IMR-90 (cell line): ENCODE measurements around the gene MYO10. TPM values are rescaled to one million over a fixed set of nuclear protein-coding genes. Genes with fewer than 3 reads are reported as not detected.

ENCODE experiments used
- ATAC-seq: fragments of 200-7000 bp; cut with Tn5 transposase; 2 replicates; pipeline ENCODE4 v1.9.1; 2020; ENCODE audit warnings: low read depth, mild to moderate bottlenecking, moderate library complexity
- BruUV-seq: library from RNA; stranded (reverse); fragments of 400-500 nt; replicated peaks from 2 replicates; lab custom pipeline; 2021; lab: Mats Ljungman, UMichigan
- CTCF ChIA-PET: fragments of 300-600 bp; formaldehyde crosslinking; extraction: SDS; loops from one replicate; lab custom pipeline; 2021; ENCODE audit warnings: antibody characterized with exemption; lab: Yijun Ruan, JAX
- POLR2A ChIA-PET: fragments of 300-600 bp; sonication (Branson Sonifier 250); formaldehyde crosslinking; loops from one replicate; lab custom pipeline; 2022; ENCODE audit warnings: antibody characterized with exemption; ENCODE audit not compliant: unreplicated experiment; lab: Charles Lee
- DNase-seq: peaks from one replicate; pipeline ENCODE4 v3.0.0; 2013
- H2AFZ ChIP-seq: replicated peaks from 2 replicates; pipeline ENCODE3; 2013; ENCODE audit warnings: low read length, mild to moderate bottlenecking; ENCODE audit not compliant: poor library complexity
- H2AK5ac ChIP-seq: 2 replicates; pipeline ENCODE4 v1.6.1; 2013; ENCODE audit warnings: low read depth, low read length, inconsistent platforms
- H2AK9ac ChIP-seq: replicated peaks from 2 replicates; pipeline ENCODE3; 2013; ENCODE audit warnings: mild to moderate bottlenecking, low read depth, low read length, moderate library complexity; ENCODE audit not compliant: poor library complexity
- H2BK120ac ChIP-seq: 2 replicates; pipeline ENCODE4 v1.6.1; 2013; ENCODE audit warnings: low read depth, low read length, inconsistent platforms
- H2BK15ac ChIP-seq: 3 replicates; pipeline ENCODE4 v1.6.1; 2013; ENCODE audit warnings: low read depth, low read length, inconsistent platforms
- H2BK20ac ChIP-seq: 2 replicates; pipeline ENCODE4 v1.6.1; 2013; ENCODE audit warnings: low read depth, mild to moderate bottlenecking, inconsistent platforms, low read length, moderate library complexity
- H2BK5ac ChIP-seq: 2 replicates; pipeline ENCODE4 v1.6.1; 2013; ENCODE audit warnings: mild to moderate bottlenecking, low read depth, low read length, inconsistent platforms; ENCODE audit not compliant: poor library complexity, severe bottlenecking
- H3K14ac ChIP-seq: replicated peaks from 2 replicates; pipeline ENCODE4 v1.6.1; 2013; ENCODE audit warnings: low read depth, low read length, inconsistent platforms
- H3K18ac ChIP-seq: 2 replicates; pipeline ENCODE4 v1.6.1; 2013; ENCODE audit warnings: low read depth, low read length, control low read depth
- H3K23ac ChIP-seq: 2 replicates; pipeline ENCODE4 v1.6.1; 2013; ENCODE audit warnings: low read depth, low read length, inconsistent platforms
- H3K27ac ChIP-seq: 2 replicates; pipeline ENCODE4 v1.5.1; 2013; ENCODE audit warnings: mild to moderate bottlenecking, control low read depth, low read length; ENCODE audit not compliant: insufficient read depth
- H3K27me3 ChIP-seq: 2 replicates; pipeline ENCODE4 v1.6.1; 2013; ENCODE audit warnings: low read length; ENCODE audit not compliant: control insufficient read depth, insufficient read depth
- H3K36me3 ChIP-seq: 2 replicates; pipeline ENCODE4 v1.6.1; 2013; ENCODE audit warnings: low read length, mixed read lengths; ENCODE audit not compliant: control insufficient read depth, insufficient read depth
- H3K4ac ChIP-seq: 2 replicates; pipeline ENCODE4 v1.6.1; 2013; ENCODE audit warnings: low read depth, low read length, inconsistent platforms
- H3K4me1 ChIP-seq: 2 replicates; pipeline ENCODE4 v1.6.1; 2013; ENCODE audit warnings: low read length, mixed read lengths; ENCODE audit not compliant: control insufficient read depth, insufficient read depth
- H3K4me2 ChIP-seq: 2 replicates; pipeline ENCODE4 v1.6.1; 2013; ENCODE audit warnings: low read depth, mild to moderate bottlenecking, control low read depth, low read length, moderate library complexity
- H3K4me3 ChIP-seq: 2 replicates; pipeline ENCODE4 v1.5.1; 2013; ENCODE audit warnings: low read depth, mild to moderate bottlenecking, control low read depth, low read length, moderate library complexity; ENCODE audit not compliant: insufficient read depth
- H3K56ac ChIP-seq: 2 replicates; pipeline ENCODE4 v1.6.1; 2013; ENCODE audit warnings: low read length, inconsistent platforms; ENCODE audit not compliant: insufficient read depth; ENCODE audit errors: extremely low read depth
- H3K79me1 ChIP-seq, 2 experiments: 2 replicates each; pipeline ENCODE4 v1.6.1; 2013; ENCODE audit warnings: low read length in 2 of 2, inconsistent platforms in 1 of 2, low read depth in 1 of 2
- H3K9ac ChIP-seq: 2 replicates; pipeline ENCODE4 v1.6.1; 2013; ENCODE audit warnings: low read depth, low read length, control low read depth
- H3K9me1 ChIP-seq: 2 replicates; pipeline ENCODE4 v1.6.1; 2013; ENCODE audit warnings: low read length, inconsistent platforms; ENCODE audit not compliant: insufficient read depth
- H3K9me3 ChIP-seq: 2 replicates; pipeline ENCODE4 v1.6.1; 2013; ENCODE audit warnings: low read length; ENCODE audit not compliant: control insufficient read depth, insufficient read depth
- H4K20me1 ChIP-seq: 2 replicates; pipeline ENCODE4 v1.6.1; 2013; ENCODE audit warnings: low read length, inconsistent platforms; ENCODE audit not compliant: insufficient read depth
- H4K5ac ChIP-seq: 2 replicates; pipeline ENCODE4 v1.6.1; 2013; ENCODE audit warnings: mild to moderate bottlenecking, low read depth, low read length, control low read depth
- H4K8ac ChIP-seq, 2 experiments: 2 replicates each; pipeline ENCODE4 v1.6.1; 2013; ENCODE audit warnings: low read depth in 2 of 2, low read length in 2 of 2, control low read depth in 1 of 2, inconsistent platforms in 1 of 2
- H4K91ac ChIP-seq: 2 replicates; pipeline ENCODE4 v1.6.1; 2013; ENCODE audit warnings: low read depth, low read length, inconsistent platforms; ENCODE audit not compliant: insufficient read depth
- BHLHE40 ChIP-seq: fragments of 150-350 bp; IDR thresholded peaks from 2 replicates; pipeline ENCODE4 v1.6.1; 2016; ENCODE audit warnings: mild to moderate bottlenecking, low read depth, low read length
- CEBPB ChIP-seq: IDR thresholded peaks from 2 replicates; pipeline ENCODE4 v1.6.1; 2012; ENCODE audit warnings: low read depth, low read length, improper control_type of control experiment
- CHD1 ChIP-seq: IDR thresholded peaks from 2 replicates; pipeline ENCODE4 v1.6.1; 2012; ENCODE audit warnings: low read depth, low read length, improper control_type of control experiment
- FOS ChIP-seq: fragments of 150-350 bp; IDR thresholded peaks from 2 replicates; pipeline ENCODE4 v1.6.1; 2016; ENCODE audit warnings: low read depth, low read length
- MAFK ChIP-seq: IDR thresholded peaks from 2 replicates; pipeline ENCODE4 v1.6.1; 2012; ENCODE audit warnings: low read depth, low read length, improper control_type of control experiment
- MAZ ChIP-seq: IDR thresholded peaks from 2 replicates; pipeline ENCODE4 v1.6.1; 2012; ENCODE audit warnings: low read depth, mild to moderate bottlenecking, low read length, improper control_type of control experiment, moderate library complexity, borderline replicate concordance
- MXI1 ChIP-seq: IDR thresholded peaks from 2 replicates; pipeline ENCODE4 v1.6.1; 2012; ENCODE audit warnings: low read depth, mild to moderate bottlenecking, low read length, moderate library complexity, borderline replicate concordance
- NFE2L2 ChIP-seq: fragments of 150-350 bp; IDR thresholded peaks from 2 replicates; pipeline ENCODE4 v1.6.1; 2016; ENCODE audit warnings: low read depth, mild to moderate bottlenecking, low read length
- POLR2A ChIP-seq: IDR thresholded peaks from 2 replicates; pipeline ENCODE4 v1.6.1; 2012; ENCODE audit warnings: mild to moderate bottlenecking, low read depth, low read length
- RAD21 ChIP-seq: IDR thresholded peaks from 2 replicates; pipeline ENCODE4 v1.6.1; 2012; ENCODE audit warnings: low read length, improper control_type of control experiment
- RCOR1 ChIP-seq: IDR thresholded peaks from 2 replicates; pipeline ENCODE4 v1.6.1; 2012; ENCODE audit warnings: mild to moderate bottlenecking, low read length, improper control_type of control experiment; ENCODE audit not compliant: insufficient replicate concordance
- RFX5 ChIP-seq: IDR thresholded peaks from 2 replicates; pipeline ENCODE4 v1.8.0; 2012; ENCODE audit warnings: low read depth, mild to moderate bottlenecking, low read length, moderate library complexity
- SMC3 ChIP-seq: fragments of 150-350 bp; IDR thresholded peaks from 2 replicates; pipeline ENCODE4 v1.6.1; 2016; ENCODE audit warnings: low read depth, mild to moderate bottlenecking, antibody characterized with exemption, low read length, moderate library complexity
- WGBS, 2 experiments: methylation state at CpG; one replicate each; pipeline versions ENCODE4 v1.1.5 to v1.1.7; 2013; ENCODE audit warnings: missing lambda C conversion rate in 2 of 2; ENCODE audit not compliant: insufficient read length in 1 of 2; ENCODE audit errors: extremely low coverage in 2 of 2; 5-methylcytosine and 5-hydroxymethylcytosine counted together
- dilution Hi-C: fragments of 300-500 bp; cut with HindIII; formaldehyde crosslinking; loops from one replicate; pipeline ENCODE4 v1.14.3; 2018; ENCODE audit warnings: low sequenced_read_pairs; ENCODE audit not compliant: unreplicated experiment
- in situ Hi-C: fragments of 300-500 bp; cut with MboI; formaldehyde crosslinking; loops from 3 replicates; pipeline ENCODE4 v1.14.3; 2019; ENCODE audit warnings: low sequenced_read_pairs, inconsistent platforms, mixed read lengths
- intact Hi-C: fragments of 100-400 bp; cut with micrococcal nuclease; formaldehyde crosslinking; loops from 2 replicates; pipeline ENCODE4 v1.10.0; 2022
- polyA plus RNA-seq, 3 experiments: library from polyadenylated mRNA; depleted of rRNA; stranded (reverse); fragments of >200 nt; gene quantifications; 2 replicates each; pipeline ENCODE4 v1.2.3, GENCODE V29; 2012; ENCODE audit warnings: low replicate concordance in 1 of 3
- total RNA-seq: library from RNA; depleted of rRNA; stranded (reverse); fragments of >200 nt; gene quantifications from 2 replicates; pipeline ENCODE4 v1.2.3, GENCODE V29; 2012
- TF ChIP-seq, protein P1 (sequence below): fragments of 150-350 bp; IDR thresholded peaks from 2 replicates; pipeline ENCODE4 v1.6.1; 2016; ENCODE audit warnings: low read depth, mild to moderate bottlenecking, low read length, moderate library complexity, borderline replicate concordance
- TF ChIP-seq, protein P2 (sequence below): fragments of 150-350 bp; IDR thresholded peaks from 2 replicates; pipeline ENCODE4 v1.6.1; 2017; ENCODE audit warnings: mild to moderate bottlenecking, antibody characterized with exemption, low read length, low read depth
- TF ChIP-seq, protein P3 (sequence below): conservative IDR thresholded peaks from 2 replicates; pipeline ENCODE4 v1.5.1; 2012; ENCODE audit warnings: mild to moderate bottlenecking, low read depth, low read length, improper control_type of control experiment

Gene MYO10
- total and polyA plus RNA-seq, 2 of the 4 experiments (the other 2 are of a cell fraction) = 39.9 to 115 TPM

DNA sequence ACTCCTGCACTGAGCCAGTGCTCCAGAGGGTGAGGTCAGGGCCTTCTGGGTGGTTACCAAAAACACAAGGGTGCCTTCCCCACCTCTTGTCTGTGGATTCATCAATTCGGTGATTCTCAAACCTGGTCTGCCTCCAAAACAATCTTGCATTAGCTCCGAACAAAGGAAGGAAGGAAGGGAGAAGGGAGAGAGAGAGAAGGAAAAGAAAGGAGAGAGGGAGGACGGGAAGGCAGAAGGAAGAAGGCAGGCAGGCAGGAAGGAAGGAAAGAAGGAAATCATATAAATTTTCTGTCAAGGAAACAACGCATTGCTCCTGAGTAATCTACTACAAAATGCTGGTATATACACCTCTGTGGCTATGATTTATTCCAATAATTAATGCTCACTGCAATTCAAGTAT is 39.3 kb downstream of the MYO10 start:
- H2BK5ac ChIP-seq = no peak overlapping the region
- peak overlapping the region; percentile 55; the same call in 1 of the 2 replicates for H3K27ac ChIP-seq
- ATAC-seq (no peak), DNase-seq (no peak)
- intact Hi-C loops = no loop called here
- H3K9ac ChIP-seq = no peak overlapping the region
- in situ Hi-C loops = no loop called here
- no peak overlapping the region for H4K8ac ChIP-seq
- H3K36me3 ChIP-seq = no peaks in the 10 kb centered on the region
- H2BK15ac ChIP-seq = no peak overlapping the region
- peak overlapping the region; percentile 37; the same call in 1 of the 2 replicates for H4K5ac ChIP-seq
- H2AFZ ChIP-seq = no peak overlapping the region
- H3K23ac ChIP-seq = peak overlapping the region; percentile 2; the same call in 1 of the 2 replicates
- no peaks in the 10 kb centered on the region for H3K27me3 ChIP-seq
- no peak overlapping the region for H2BK20ac ChIP-seq
- peaks cover 39% of the 10 kb centered on the region for H3K4me1 ChIP-seq
- H3K14ac ChIP-seq = no peak overlapping the region
- no peak overlapping the region; the same call in 1 of the 2 replicates for H2BK120ac ChIP-seq
- no peak overlapping the region for H2AK9ac ChIP-seq
- peak overlapping the region; percentile 49 for H3K4ac ChIP-seq
- POLR2A ChIA-PET = no interaction called here
- H3K4me2 ChIP-seq = peak overlapping the region; percentile 31; the same call in 1 of the 2 replicates
- CTCF ChIA-PET = no interaction called here
- no TSS peak for BruUV-seq
- peaks cover 0 to 75% of the 10 kb centered on the region in 2 experiments; a peak in 2 of 4 replicates for H3K79me1 ChIP-seq
- 50% methylated on average over 1 of the region's 4 CpGs; no CpG with 5 or more reads in 1 of the 2 experiments for WGBS, 2 experiments
- TF ChIP-seq MAFK (no peak), MXI1 (no peak), NFE2L2 (no peak), POLR2A (no peak), CHD1 (no peak), BHLHE40 (no peak), FOS (no peak), RFX5 (no peak), RAD21 (no peak), SMC3 (no peak), RCOR1 (no peak), CEBPB (no peak), MAZ (no peak)
- TF ChIP-seq, protein P1, sequence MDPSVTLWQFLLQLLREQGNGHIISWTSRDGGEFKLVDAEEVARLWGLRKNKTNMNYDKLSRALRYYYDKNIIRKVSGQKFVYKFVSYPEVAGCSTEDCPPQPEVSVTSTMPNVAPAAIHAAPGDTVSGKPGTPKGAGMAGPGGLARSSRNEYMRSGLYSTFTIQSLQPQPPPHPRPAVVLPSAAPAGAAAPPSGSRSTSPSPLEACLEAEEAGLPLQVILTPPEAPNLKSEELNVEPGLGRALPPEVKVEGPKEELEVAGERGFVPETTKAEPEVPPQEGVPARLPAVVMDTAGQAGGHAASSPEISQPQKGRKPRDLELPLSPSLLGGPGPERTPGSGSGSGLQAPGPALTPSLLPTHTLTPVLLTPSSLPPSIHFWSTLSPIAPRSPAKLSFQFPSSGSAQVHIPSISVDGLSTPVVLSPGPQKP = no peak
- TF ChIP-seq, protein P2, sequence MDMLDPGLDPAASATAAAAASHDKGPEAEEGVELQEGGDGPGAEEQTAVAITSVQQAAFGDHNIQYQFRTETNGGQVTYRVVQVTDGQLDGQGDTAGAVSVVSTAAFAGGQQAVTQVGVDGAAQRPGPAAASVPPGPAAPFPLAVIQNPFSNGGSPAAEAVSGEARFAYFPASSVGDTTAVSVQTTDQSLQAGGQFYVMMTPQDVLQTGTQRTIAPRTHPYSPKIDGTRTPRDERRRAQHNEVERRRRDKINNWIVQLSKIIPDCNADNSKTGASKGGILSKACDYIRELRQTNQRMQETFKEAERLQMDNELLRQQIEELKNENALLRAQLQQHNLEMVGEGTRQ = no peak
- TF ChIP-seq, protein P3, sequence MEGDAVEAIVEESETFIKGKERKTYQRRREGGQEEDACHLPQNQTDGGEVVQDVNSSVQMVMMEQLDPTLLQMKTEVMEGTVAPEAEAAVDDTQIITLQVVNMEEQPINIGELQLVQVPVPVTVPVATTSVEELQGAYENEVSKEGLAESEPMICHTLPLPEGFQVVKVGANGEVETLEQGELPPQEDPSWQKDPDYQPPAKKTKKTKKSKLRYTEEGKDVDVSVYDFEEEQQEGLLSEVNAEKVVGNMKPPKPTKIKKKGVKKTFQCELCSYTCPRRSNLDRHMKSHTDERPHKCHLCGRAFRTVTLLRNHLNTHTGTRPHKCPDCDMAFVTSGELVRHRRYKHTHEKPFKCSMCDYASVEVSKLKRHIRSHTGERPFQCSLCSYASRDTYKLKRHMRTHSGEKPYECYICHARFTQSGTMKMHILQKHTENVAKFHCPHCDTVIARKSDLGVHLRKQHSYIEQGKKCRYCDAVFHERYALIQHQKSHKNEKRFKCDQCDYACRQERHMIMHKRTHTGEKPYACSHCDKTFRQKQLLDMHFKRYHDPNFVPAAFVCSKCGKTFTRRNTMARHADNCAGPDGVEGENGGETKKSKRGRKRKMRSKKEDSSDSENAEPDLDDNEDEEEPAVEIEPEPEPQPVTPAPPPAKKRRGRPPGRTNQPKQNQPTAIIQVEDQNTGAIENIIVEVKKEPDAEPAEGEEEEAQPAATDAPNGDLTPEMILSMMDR = no peak
- no peak overlapping the region for H2AK5ac ChIP-seq
- H3K9me3 ChIP-seq = no peaks in the 10 kb centered on the region
- H3K18ac ChIP-seq = no peak overlapping the region; the same call in 1 of the 2 replicates
- H3K9me1 ChIP-seq = peaks cover 59% of the 10 kb centered on the region
- H3K4me3 ChIP-seq = no peak overlapping the region
- no peak overlapping the region for H3K56ac ChIP-seq
- dilution Hi-C loops = no loop called here
- H4K20me1 ChIP-seq = peaks cover 98% of the 10 kb centered on the region
- H4K91ac ChIP-seq = no peak overlapping the region
